HepG2 (cell line): Measurements from ENCODE around the gene CMIP. TPM values are rescaled to one million over a fixed set of nuclear protein-coding genes. Genes with fewer than 3 reads are reported as not detected.
A peak's percentile ranks its signal among the peaks of the same experiment; 100 is the strongest.

Experiments
- AGO1 ChIP-seq: fragments of 200-400 bp; formaldehyde crosslinking; IDR thresholded peaks from 2 replicates; pipeline ENCODE4 v1.6.1; 2017; ENCODE audit warnings: mild to moderate bottlenecking, low read depth, low read length, moderate library complexity; ENCODE audit not compliant: poor library complexity, severe bottlenecking
- ARID4A ChIP-seq: sonication (generic); formaldehyde crosslinking; IDR thresholded peaks from 2 replicates; pipeline ENCODE4 v1.5.0; 2020; ENCODE audit warnings: mild to moderate bottlenecking, missing genetic modification reagents, borderline replicate concordance
- ATM ChIP-seq: fragments of 450-650 bp; IDR thresholded peaks from 2 replicates; pipeline ENCODE4 v1.7.1; 2017; ENCODE audit warnings: mild to moderate bottlenecking, borderline replicate concordance
- CENPBD1 ChIP-seq: sonication (generic); formaldehyde crosslinking; IDR thresholded peaks from 2 replicates; pipeline ENCODE4 v1.8.0; 2022; ENCODE audit warnings: missing genetic modification reagents, low read depth, mild to moderate bottlenecking, borderline replicate concordance
- HMG20A ChIP-seq: IDR thresholded peaks from 2 replicates; pipeline ENCODE4 v1.6.1; 2016; ENCODE audit warnings: borderline replicate concordance
- HOXA9 ChIP-seq: sonication (generic); formaldehyde crosslinking; IDR thresholded peaks from 2 replicates; pipeline ENCODE4 v1.8.1; 2022; ENCODE audit warnings: missing genetic modification reagents, mild to moderate bottlenecking, moderate library complexity, borderline replicate concordance
- KDM2A ChIP-seq: sonication (generic); formaldehyde crosslinking; IDR thresholded peaks from 2 replicates; pipeline ENCODE4 v1.4.0; 2020; ENCODE audit warnings: low read depth, missing genetic modification reagents, borderline replicate concordance
- MBD4 ChIP-seq: IDR thresholded peaks from 2 replicates; pipeline ENCODE4 v1.6.1; 2012; ENCODE audit warnings: low read length, inconsistent platforms, borderline replicate concordance
- NONO ChIP-seq, 2 experiments: fragments of 450-650 bp in 1 of 2; sonication (generic) in 1 of 2; formaldehyde crosslinking in 1 of 2; IDR thresholded peaks in 1 of 2; conservative IDR thresholded peaks in 1 of 2; 2 replicates each; pipeline versions ENCODE4 v1.6.1 to v1.8.0; 2017 to 2022; ENCODE audit warnings: mild to moderate bottlenecking in 1 of 2, missing genetic modification reagents in 1 of 2, moderate library complexity in 1 of 2
- SALL1 ChIP-seq: sonication (generic); formaldehyde crosslinking; IDR thresholded peaks from 2 replicates; pipeline ENCODE4 v1.8.0; 2022; ENCODE audit warnings: mild to moderate bottlenecking, missing genetic modification reagents
- SMC3 ChIP-seq: IDR thresholded peaks from 2 replicates; pipeline ENCODE4 v1.6.1; 2011; ENCODE audit warnings: low read length, improper control_type of control experiment
- USF2 ChIP-seq, 2 experiments: sonication (generic) in 1 of 2; formaldehyde crosslinking in 1 of 2; IDR thresholded peaks; 2 replicates each; pipeline versions ENCODE4 v1.5.1 to v1.6.1; 2011 to 2020; ENCODE audit warnings: borderline replicate concordance in 1 of 2, low read depth in 1 of 2, low read length in 1 of 2, mild to moderate bottlenecking in 1 of 2, missing genetic modification reagents in 1 of 2, moderate library complexity in 1 of 2
- ZNF207 ChIP-seq: fragments of 450-650 bp; IDR thresholded peaks from 2 replicates; pipeline ENCODE4 v1.6.1; 2016; ENCODE audit warnings: antibody characterized with exemption, borderline replicate concordance
- ZNF431 ChIP-seq: sonication (generic); formaldehyde crosslinking; IDR thresholded peaks from 2 replicates; pipeline ENCODE4 v1.9.0; 2022; ENCODE audit warnings: missing genetic modification reagents, low read depth, mild to moderate bottlenecking, borderline replicate concordance
- ZNF530 ChIP-seq: sonication (generic); formaldehyde crosslinking; IDR thresholded peaks from 2 replicates; pipeline ENCODE4 v1.5.0; 2020; ENCODE audit warnings: low read depth, mild to moderate bottlenecking, missing genetic modification reagents
- polyA plus RNA-seq, 8 experiments: library from polyadenylated mRNA; depleted of rRNA in 3 of 8; stranded (reverse) in 7 of 8; unstranded in 1 of 8; fragments of >200 nt; fragmentation: Illumina TruSeq in 4 of 8; extraction: Trizol in 4 of 8; gene quantifications; 2 replicates each; pipeline versions ENCODE4 v1.2.1 to v1.2.3, GENCODE V29; 2011 to 2016; ENCODE audit warnings: low read depth in 4 of 8, missing spikeins in 1 of 8, mixed read lengths in 1 of 8; ENCODE audit not compliant: insufficient read depth in 1 of 8
- total RNA-seq, 5 experiments: library from RNA; depleted of rRNA; stranded (reverse); fragments of >200 nt; fragmentation: Illumina TruSeq; extraction: Trizol; gene quantifications; 2 replicates each; pipeline ENCODE4 v1.2.3, GENCODE V29; 2016; ENCODE audit warnings: low read depth in 1 of 5
- TF ChIP-seq, protein P1 (sequence below): IDR thresholded peaks from 2 replicates; pipeline ENCODE4 v1.6.1; 2018; ENCODE audit warnings: missing genetic modification reagents, mild to moderate bottlenecking, missing compliant biosample characterization

CMIP gene
- total and polyA plus RNA-seq, 2 of the 13 experiments (the other 11 are each of a cell fraction or from before 2014, with no cell fraction given): 10.9 to 18.1 TPM

DNA sequence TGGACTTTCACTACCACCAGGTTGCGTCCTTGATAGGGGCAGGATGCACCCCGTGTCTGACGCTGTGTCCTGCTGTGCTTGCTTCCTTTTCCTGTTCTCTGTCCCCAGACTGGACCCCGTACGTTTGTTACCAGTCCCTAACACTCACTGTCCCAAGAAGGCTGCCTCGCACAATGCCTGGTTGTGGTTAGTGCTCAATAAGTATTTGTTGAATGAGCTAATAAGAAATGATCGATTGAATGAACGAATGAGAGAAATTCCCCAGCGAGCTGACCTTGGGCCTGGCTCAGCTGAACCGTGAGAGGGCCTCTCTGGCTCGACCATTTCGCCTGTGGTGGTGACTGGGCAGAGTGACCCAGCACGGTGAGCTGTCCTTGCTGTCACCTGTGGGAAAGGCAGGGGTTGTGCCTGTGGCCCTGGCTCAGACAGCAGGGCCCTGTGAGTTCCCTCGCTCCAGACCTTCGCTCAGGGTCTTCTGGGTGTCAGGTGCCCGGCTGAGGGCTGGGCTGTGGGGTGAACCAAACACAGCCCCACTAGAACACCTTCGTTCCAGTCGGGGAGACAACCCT is 20.9 kb downstream of the CMIP start (continued):
- TF ChIP-seq KDM2A (CRISPR knock-in tag) (0 out of 2 replicates have a peak, but pooled peaks have one; percentile 30), ZNF207 (no peak), HMG20A (CRISPR knock-in tag) (no peak), SMC3 (peak; percentile 10; the same call in 1 of the 2 replicates), USF2 (IDR thresholded peaks at IDR 0.05; ENCODE audit: low read depth, low read length) (no peak), USF2 (CRISPR knock-in tag; IDR thresholded peaks at IDR 0.05; ENCODE audit: borderline replicate concordance) (no peak), AGO1 (no peak), NONO (IDR thresholded peaks at IDR 0.05) (no peak), NONO (CRISPR knock-in tag; conservative IDR thresholded peaks at IDR 0.05) (0 out of 2 replicates have a peak, but pooled peaks have one; percentile 37), HOXA9 (CRISPR knock-in tag) (no peak), ZNF431 (CRISPR knock-in tag) (no peak), MBD4 (no peak), ATM (no peak), ZNF530 (no peak), ARID4A (no peak; the same call in 1 of the 2 replicates), CENPBD1 (no peak), SALL1 (CRISPR knock-in tag) (peak; percentile 67)
- TF ChIP-seq, protein P1, sequence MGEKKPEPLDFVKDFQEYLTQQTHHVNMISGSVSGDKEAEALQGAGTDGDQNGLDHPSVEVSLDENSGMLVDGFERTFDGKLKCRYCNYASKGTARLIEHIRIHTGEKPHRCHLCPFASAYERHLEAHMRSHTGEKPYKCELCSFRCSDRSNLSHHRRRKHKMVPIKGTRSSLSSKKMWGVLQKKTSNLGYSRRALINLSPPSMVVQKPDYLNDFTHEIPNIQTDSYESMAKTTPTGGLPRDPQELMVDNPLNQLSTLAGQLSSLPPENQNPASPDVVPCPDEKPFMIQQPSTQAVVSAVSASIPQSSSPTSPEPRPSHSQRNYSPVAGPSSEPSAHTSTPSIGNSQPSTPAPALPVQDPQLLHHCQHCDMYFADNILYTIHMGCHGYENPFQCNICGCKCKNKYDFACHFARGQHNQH: no peak
